ENCODE results near the gene CD320.

The CD320 gene

GRCh38 chr19:8336660-8337059, 28.5 kb upstream of the CD320 start:
- Mint-ChIP-seq H3K27ac (no peak overlapping the region), H3K9me3 (no peaks in the 10 kb centered on the region), H3K4me1 (peaks cover 28% of the 10 kb centered on the region), H3K4me3 (peak overlapping the region in 1 of 2 donors; percentile 6), H3K27me3 (peaks cover 67% of the 10 kb centered on the region)
- DNase-seq (no peak), ATAC-seq (no peak)

- DNase-seq (no peak), ATAC-seq (no peak)
- peaks cover 28% of the 10 kb centered on the region for H3K4me1 Mint-ChIP-seq
- no peaks in the 10 kb centered on the region for H3K9me3 Mint-ChIP-seq
- H3K27ac Mint-ChIP-seq, result no peak overlapping the region
- peak overlapping the region; percentile 57 to 70 for H3K4me3 Mint-ChIP-seq
- peaks cover 67% of the 10 kb centered on the region for H3K27me3 Mint-ChIP-seq
Measured at GRCh38 chr19:8336072-8336569, 28.0 kb upstream of the CD320 start.

GRCh38 chr19:8335343-8336071, 27.3 kb upstream of the CD320 start:
- DNase-seq, result peak; percentile 42 to 61
- no peak overlapping the region for H3K27ac Mint-ChIP-seq

GRCh38 chr19:8334458-8335342, 26.5 kb upstream of the CD320 start:
- Mint-ChIP-seq H3K4me3 (peak overlapping the region in 1 of 2 donors; percentile 67), H3K4me1 (peaks cover 19% of the 10 kb centered on the region), H3K27me3 (peaks cover 53% of the 10 kb centered on the region), H3K27ac (no peak overlapping the region), H3K9me3 (no peaks in the 10 kb centered on the region)
- DNase-seq (peak; percentile 47 to 50), ATAC-seq (peak; percentile 75)

More at GRCh38 chr19:8335343-8336071, 27.3 kb upstream of the CD320 start:
- ATAC-seq, result peak; percentile 79
- peaks cover 23% of the 10 kb centered on the region for H3K4me1 Mint-ChIP-seq
- peak overlapping the region; percentile 67 to 70 for H3K4me3 Mint-ChIP-seq
- H3K27me3 Mint-ChIP-seq, result peaks cover 61% of the 10 kb centered on the region
- no peaks in the 10 kb centered on the region for H3K9me3 Mint-ChIP-seq

GRCh38 chr19:8333767-8334457, 25.8 kb upstream of the CD320 start:
- ATAC-seq (no peak), DNase-seq (no peak)
- H3K4me1 Mint-ChIP-seq, result peaks cover 19% of the 10 kb centered on the region
- H3K9me3 Mint-ChIP-seq, result no peaks in the 10 kb centered on the region
- H3K27ac Mint-ChIP-seq, result no peak overlapping the region
- peaks cover 50% of the 10 kb centered on the region for H3K27me3 Mint-ChIP-seq
- H3K4me3 Mint-ChIP-seq, result peak overlapping the region in 1 of 2 donors; percentile 63

GRCh38 chr19:8332976-8333766, 25.0 kb upstream of the CD320 start:
- Mint-ChIP-seq H3K4me1 (peaks cover 19% of the 10 kb centered on the region), H3K27me3 (peaks cover 44% of the 10 kb centered on the region), H3K4me3 (peak overlapping the region in 1 of 2 donors; percentile 65), H3K9me3 (no peaks in the 10 kb centered on the region), H3K27ac (no peak overlapping the region)
- ATAC-seq (no peak), DNase-seq (no peak)

GRCh38 chr19:8331263-8331845, 23.2 kb upstream of the CD320 start:
- DNase-seq, result no peak
- H3K27me3 Mint-ChIP-seq, result peaks cover 28% of the 10 kb centered on the region

GRCh38 chr19:8329996-8330395, 21.8 kb upstream of the CD320 start:
- no peak for DNase-seq
- no peak for ATAC-seq
- H3K4me3 Mint-ChIP-seq, result no peak overlapping the region
- H3K9me3 Mint-ChIP-seq, result no peaks in the 10 kb centered on the region
- peaks cover 6% of the 10 kb centered on the region for H3K4me1 Mint-ChIP-seq
- H3K27me3 Mint-ChIP-seq, result peaks cover 18% of the 10 kb centered on the region
- no peak overlapping the region for H3K27ac Mint-ChIP-seq

More at GRCh38 chr19:8331263-8331845, 23.2 kb upstream of the CD320 start:
- no peaks in the 10 kb centered on the region for H3K9me3 Mint-ChIP-seq
- no peak overlapping the region for H3K27ac Mint-ChIP-seq
- H3K4me3 Mint-ChIP-seq, result no peak overlapping the region
- no peak for ATAC-seq
- peaks cover 14% of the 10 kb centered on the region for H3K4me1 Mint-ChIP-seq

GRCh38 chr19:8325454-8325853, 17.3 kb upstream of the CD320 start:
- no peak overlapping the region for H3K27ac Mint-ChIP-seq

GRCh38 chr19:8324186-8325050, 16.3 kb upstream of the CD320 start:
- DNase-seq (no peak), ATAC-seq (no peak)
- Mint-ChIP-seq H3K4me3 (peak overlapping the region in 1 of 2 donors; percentile 99), H3K4me1 (peaks cover 35% of the 10 kb centered on the region), H3K27ac (peak overlapping the region in 1 of 2 donors; percentile 48), H3K9me3 (no peaks in the 10 kb centered on the region), H3K27me3 (no peaks in the 10 kb centered on the region)

More at GRCh38 chr19:8325454-8325853, 17.3 kb upstream of the CD320 start:
- DNase-seq (no peak), ATAC-seq (no peak)
- Mint-ChIP-seq H3K9me3 (no peaks in the 10 kb centered on the region), H3K27me3 (no peaks in the 10 kb centered on the region), H3K4me1 (peaks cover 25% of the 10 kb centered on the region), H3K4me3 (no peak overlapping the region)

GRCh38 chr19:8323781-8324185, 15.6 kb upstream of the CD320 start:
- Mint-ChIP-seq H3K9me3 (no peaks in the 10 kb centered on the region), H3K27me3 (no peaks in the 10 kb centered on the region), H3K4me1 (peaks cover 37% of the 10 kb centered on the region), H3K27ac (peak overlapping the region in 1 of 2 donors; percentile 48), H3K4me3 (peak overlapping the region; percentile 98 to 99)
- no peak for ATAC-seq
- no peak for DNase-seq

GRCh38 chr19:8322638-8322997, 14.5 kb upstream of the CD320 start:
- ATAC-seq (no peak), DNase-seq (no peak)
- peak overlapping the region; percentile 98 to 99 for H3K4me3 Mint-ChIP-seq
- peak overlapping the region; percentile 44 to 99 for H3K27ac Mint-ChIP-seq
- H3K27me3 Mint-ChIP-seq, result no peaks in the 10 kb centered on the region
- H3K4me1 Mint-ChIP-seq, result peaks cover 38% of the 10 kb centered on the region
- H3K9me3 Mint-ChIP-seq, result no peaks in the 10 kb centered on the region

GRCh38 chr19:8321986-8322637, 14.0 kb upstream of the CD320 start:
- peak overlapping the region; percentile 98 to 99 for H3K4me3 Mint-ChIP-seq
- H3K27me3 Mint-ChIP-seq, result no peaks in the 10 kb centered on the region
- ATAC-seq, result peak; percentile 19
- no peak for DNase-seq
- peak overlapping the region; percentile 98 to 99 for H3K27ac Mint-ChIP-seq
- H3K9me3 Mint-ChIP-seq, result no peaks in the 10 kb centered on the region
- H3K4me1 Mint-ChIP-seq, result peaks cover 43% of the 10 kb centered on the region
